22Rv1 (cell line): ENCODE results near the gene KREMEN1.

Source experiments
- ZFX ChIP-seq: fragments of 450-650 bp; IDR thresholded peaks from 2 replicates; pipeline ENCODE4 v1.6.1; 2017; ENCODE audit warnings: antibody characterized with exemption, borderline replicate concordance
- TF ChIP-seq, protein P1 (sequence below): fragments of 450-650 bp; IDR thresholded peaks from 2 replicates; pipeline ENCODE4 v1.5.1; 2017; ENCODE audit warnings: mild to moderate bottlenecking

DNA sequence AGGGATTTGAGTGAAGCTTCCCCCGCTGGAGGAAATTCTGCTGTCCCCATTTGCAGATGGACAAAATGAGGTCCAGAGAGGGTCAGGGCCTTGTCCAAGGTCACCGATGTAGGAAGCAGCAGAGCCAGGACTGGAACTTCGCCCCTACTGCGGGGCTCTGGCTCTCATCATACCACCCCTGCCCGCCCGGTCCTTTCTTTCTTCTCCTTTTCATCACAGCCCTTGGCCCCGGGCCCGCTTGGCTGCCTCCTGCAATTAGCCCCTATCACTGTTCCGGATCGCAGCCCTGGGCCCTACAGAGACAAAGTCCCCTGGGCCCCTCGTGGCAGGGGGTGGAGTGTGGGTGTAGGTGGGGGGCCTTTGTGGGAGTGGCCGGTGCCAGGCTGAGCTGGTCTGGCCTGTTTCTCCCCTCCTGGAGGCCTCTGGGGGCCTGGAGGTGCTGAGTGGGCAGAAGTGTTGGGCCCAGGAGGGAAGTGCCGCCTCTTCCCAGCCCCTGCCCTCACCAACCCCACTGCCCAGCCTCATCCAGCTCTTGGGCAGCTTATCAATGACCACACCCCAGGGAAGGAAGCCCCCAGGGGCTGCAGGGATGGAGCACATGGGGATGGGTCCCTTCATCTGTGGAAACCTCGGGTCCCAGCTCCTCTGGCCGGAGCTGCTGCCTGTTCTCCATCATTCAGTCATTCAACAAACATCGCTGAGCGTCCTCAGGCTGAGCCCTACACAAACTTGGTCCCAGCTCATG is 136.2 kb downstream of the KREMEN1 start:
- TF ChIP-seq, protein P1, sequence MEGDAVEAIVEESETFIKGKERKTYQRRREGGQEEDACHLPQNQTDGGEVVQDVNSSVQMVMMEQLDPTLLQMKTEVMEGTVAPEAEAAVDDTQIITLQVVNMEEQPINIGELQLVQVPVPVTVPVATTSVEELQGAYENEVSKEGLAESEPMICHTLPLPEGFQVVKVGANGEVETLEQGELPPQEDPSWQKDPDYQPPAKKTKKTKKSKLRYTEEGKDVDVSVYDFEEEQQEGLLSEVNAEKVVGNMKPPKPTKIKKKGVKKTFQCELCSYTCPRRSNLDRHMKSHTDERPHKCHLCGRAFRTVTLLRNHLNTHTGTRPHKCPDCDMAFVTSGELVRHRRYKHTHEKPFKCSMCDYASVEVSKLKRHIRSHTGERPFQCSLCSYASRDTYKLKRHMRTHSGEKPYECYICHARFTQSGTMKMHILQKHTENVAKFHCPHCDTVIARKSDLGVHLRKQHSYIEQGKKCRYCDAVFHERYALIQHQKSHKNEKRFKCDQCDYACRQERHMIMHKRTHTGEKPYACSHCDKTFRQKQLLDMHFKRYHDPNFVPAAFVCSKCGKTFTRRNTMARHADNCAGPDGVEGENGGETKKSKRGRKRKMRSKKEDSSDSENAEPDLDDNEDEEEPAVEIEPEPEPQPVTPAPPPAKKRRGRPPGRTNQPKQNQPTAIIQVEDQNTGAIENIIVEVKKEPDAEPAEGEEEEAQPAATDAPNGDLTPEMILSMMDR = no peak
- no peak for TF ChIP-seq ZFX
